PFSK-1 (cell line): Measurements from ENCODE around the gene NDUFA6.

Source experiments
- FOXP2 ChIP-seq: optimal IDR thresholded peaks from 2 replicates; pipeline ENCODE3; 2011; ENCODE audit warnings: borderline replicate concordance, control low read depth, inconsistent platforms; ENCODE audit not compliant: insufficient read depth; ENCODE audit errors: extremely low read length, extremely low read depth
- POLR2AphosphoS5 ChIP-seq: IDR thresholded peaks from 2 replicates; pipeline ENCODE4 v1.6.1; 2012; ENCODE audit warnings: low read depth, mild to moderate bottlenecking, control low read depth, low read length, moderate library complexity
- REST ChIP-seq, 2 experiments: IDR thresholded peaks; 2 replicates each; pipeline versions ENCODE4 v1.6.1 to v1.8.0; 2011 to 2012; ENCODE audit warnings: low read depth in 2 of 2, low read length in 2 of 2, control low read depth in 1 of 2, inconsistent platforms in 1 of 2, mild to moderate bottlenecking in 1 of 2, moderate library complexity in 1 of 2; ENCODE audit not compliant: insufficient read depth in 1 of 2
- SIN3A ChIP-seq: IDR thresholded peaks from 2 replicates; pipeline ENCODE4 v1.6.1; 2012; ENCODE audit warnings: mild to moderate bottlenecking, low read length, moderate library complexity, borderline replicate concordance; ENCODE audit not compliant: insufficient read depth
- TAF1 ChIP-seq: IDR thresholded peaks from 2 replicates; pipeline ENCODE4 v1.6.1; 2012; ENCODE audit warnings: low read length, control low read depth, borderline replicate concordance; ENCODE audit not compliant: insufficient read depth

Gene NDUFA6

GRCh38 chr22:42073621-42074041, 16.9 kb downstream of the NDUFA6 start:
- TF ChIP-seq TAF1 (no peak), POLR2AphosphoS5 (no peak), SIN3A (no peak), REST (IDR thresholded peaks at IDR 0.05; ENCODE audit: insufficient read depth in 1 of 2, low read depth in 2 of 2, low read length in 2 of 2) (no peak), FOXP2 (no peak)

- TF ChIP-seq REST (IDR thresholded peaks at IDR 0.05; ENCODE audit: insufficient read depth in 1 of 2, low read depth in 2 of 2, low read length in 2 of 2) (no peak), POLR2AphosphoS5 (no peak)
These were observed 17.8 kb downstream of the NDUFA6 start for GRCh38 chr22:42072606-42073330.

- TF ChIP-seq TAF1 (peak; percentile 60; the same call in 1 of the 2 replicates), SIN3A (no peak), FOXP2 (peak; percentile 41), POLR2AphosphoS5 (peak; percentile 73)
These were observed 19.8 kb downstream of the NDUFA6 start, which contains the start of gene NAGA for GRCh38 chr22:42070517-42071422. TSS of gene NAGA (minus strand) at chr22:42070812. CDS start at chr22:42070297, 515 bp downstream.

GRCh38 chr22:42069801-42070516, 20.6 kb downstream of the NDUFA6 start:
- TF ChIP-seq FOXP2, result no peak
- no peak for TF ChIP-seq REST (IDR thresholded peaks at IDR 0.05; ENCODE audit: insufficient read depth in 1 of 2, low read depth in 2 of 2, low read length in 2 of 2)
- TF ChIP-seq SIN3A, result no peak
- no peak for TF ChIP-seq TAF1
- no peak for TF ChIP-seq POLR2AphosphoS5

GRCh38 chr22:42068291-42068690, 22.3 kb downstream of the NDUFA6 start:
- TF ChIP-seq SIN3A (no peak), TAF1 (no peak), REST (IDR thresholded peaks at IDR 0.05; ENCODE audit: insufficient read depth in 1 of 2, low read depth in 2 of 2, low read length in 2 of 2) (no peak), FOXP2 (no peak), POLR2AphosphoS5 (no peak)
